Neural cell (in vitro differentiated cells): ENCODE measurements around the gene FBXO2. TPM values are rescaled to one million over a fixed set of nuclear protein-coding genes. Genes with fewer than 3 reads are reported as not detected.

Source experiments
- H2AFZ ChIP-seq: fragments of 200-600, 300-800 bp; sonication (generic), shearing (Covaris generic); 2 replicates; pipeline ENCODE4 v1.6.0; 2014; ENCODE audit warnings: low read depth, mild to moderate bottlenecking, antibody characterized with exemption, low read length, moderate library complexity
- H3F3A ChIP-seq: fragments of 200-600 bp; shearing (Covaris generic); 2 replicates; pipeline ENCODE4 v1.6.1; 2016; ENCODE audit warnings: mild to moderate bottlenecking, moderate library complexity, mixed read lengths, antibody characterized with exemption, low read length; ENCODE audit not compliant: insufficient read depth, poor library complexity, severe bottlenecking
- H3K27ac ChIP-seq: fragments of 200-600, 300-800 bp; sonication (generic), shearing (Covaris generic); 2 replicates; pipeline ENCODE4 v1.5.1; 2014; ENCODE audit warnings: mild to moderate bottlenecking, low read length, moderate library complexity
- H3K27me3 ChIP-seq: fragments of 300-800, 200-600 bp; sonication (generic), shearing (Covaris generic); 2 replicates; pipeline ENCODE4 v1.6.0; 2014; ENCODE audit warnings: mild to moderate bottlenecking, low read depth, low read length, moderate library complexity; ENCODE audit not compliant: insufficient read depth
- H3K36me3 ChIP-seq: fragments of 300-800, 200-600 bp; sonication (generic), shearing (Covaris generic); 2 replicates; pipeline ENCODE4 v1.5.1; 2014; ENCODE audit warnings: mild to moderate bottlenecking, antibody characterized with exemption, low read length, moderate library complexity; ENCODE audit not compliant: insufficient read depth
- H3K4me2 ChIP-seq: fragments of 300-800, 200-600 bp; sonication (generic), shearing (Covaris generic); 2 replicates; pipeline ENCODE4 v1.6.0; 2014; ENCODE audit warnings: mild to moderate bottlenecking, low read length
- H3K4me3 ChIP-seq: fragments of 300-800, 200-600 bp; sonication (generic), shearing (Covaris generic); 2 replicates; pipeline ENCODE4 v1.5.1; 2014; ENCODE audit warnings: mild to moderate bottlenecking, low read length, moderate library complexity
- H3K79me2 ChIP-seq: fragments of 200-600 bp; shearing (Covaris generic); replicated peaks from 2 replicates; pipeline ENCODE4 v1.6.0; 2014; ENCODE audit warnings: mild to moderate bottlenecking, low read length, moderate library complexity; ENCODE audit not compliant: insufficient read depth
- H3K9ac ChIP-seq: fragments of 300-800, 200-600 bp; sonication (generic), shearing (Covaris generic); 2 replicates; pipeline ENCODE4 v1.6.1; 2016; ENCODE audit warnings: mild to moderate bottlenecking, low read length, mixed read lengths
- H3K9me2 ChIP-seq: fragments of 200-600 bp; shearing (Covaris generic); 2 replicates; pipeline ENCODE4 v1.6.1; 2016; ENCODE audit warnings: mild to moderate bottlenecking, low read length, mixed read lengths; ENCODE audit not compliant: insufficient read depth
- H3K9me3 ChIP-seq: fragments of 200-600, 300-800 bp; sonication (generic), shearing (Covaris generic); 2 replicates; pipeline ENCODE4 v1.6.1; 2016; ENCODE audit warnings: mild to moderate bottlenecking, mixed run types, low read length, moderate library complexity, mixed read lengths
- H4K20me1 ChIP-seq: fragments of 200-600 bp; shearing (Covaris generic); 2 replicates; pipeline ENCODE4 v1.6.1; 2016; ENCODE audit warnings: mild to moderate bottlenecking, mixed run types; ENCODE audit not compliant: insufficient read depth
- CTCF ChIP-seq: fragments of 450-650 bp; IDR thresholded peaks from 2 replicates; pipeline ENCODE4 v1.5.1; 2014; ENCODE audit warnings: antibody characterized with exemption, mild to moderate bottlenecking, moderate library complexity; ENCODE audit not compliant: poor library complexity, severe bottlenecking
- EP300 ChIP-seq: fragments of 450-650 bp; conservative IDR thresholded peaks from 2 replicates; pipeline ENCODE4 v1.6.1; 2014; ENCODE audit warnings: antibody characterized with exemption, mild to moderate bottlenecking, moderate library complexity; ENCODE audit not compliant: poor library complexity, severe bottlenecking
- EZH2 ChIP-seq: fragments of 200-600, 300-800 bp; shearing (Covaris generic), sonication (generic); IDR thresholded peaks from 2 replicates; pipeline ENCODE4 v1.6.1; 2014; ENCODE audit warnings: antibody characterized with exemption, low read length, borderline replicate concordance, mild to moderate bottlenecking; ENCODE audit not compliant: insufficient read depth, poor library complexity, severe bottlenecking
- MXI1 ChIP-seq: fragments of 450-650 bp; conservative IDR thresholded peaks from 2 replicates; pipeline ENCODE4 v1.6.1; 2014; ENCODE audit warnings: antibody characterized with exemption, mild to moderate bottlenecking; ENCODE audit not compliant: poor library complexity, severe bottlenecking
- POLR2AphosphoS5 ChIP-seq: IDR thresholded peaks from 2 replicates; pipeline ENCODE4 v1.6.1; 2012
- RAD21 ChIP-seq: fragments of 450-650 bp; conservative IDR thresholded peaks from 2 replicates; pipeline ENCODE4 v1.6.1; 2014; ENCODE audit warnings: antibody characterized with exemption, mild to moderate bottlenecking, moderate library complexity
- REST ChIP-seq: IDR thresholded peaks from 2 replicates; pipeline ENCODE4 v1.6.1; 2012; ENCODE audit warnings: borderline replicate concordance
- SMC3 ChIP-seq: fragments of 450-650 bp; conservative IDR thresholded peaks from 2 replicates; pipeline ENCODE4 v1.6.1; 2014; ENCODE audit warnings: antibody characterized with exemption, mild to moderate bottlenecking, moderate library complexity; ENCODE audit not compliant: poor library complexity
- TAF1 ChIP-seq: IDR thresholded peaks from 2 replicates; pipeline ENCODE4 v1.6.1; 2012; ENCODE audit warnings: low read depth
- polyA plus RNA-seq: library from polyadenylated mRNA; depleted of rRNA; stranded (reverse); fragments of >200 nt; gene quantifications from 2 replicates; pipeline ENCODE4 v1.2.3, GENCODE V29; 2014

The FBXO2 gene
- polyA plus RNA-seq, 1 donor from 2014 or later: 16.6 TPM

GRCh38 chr1:11629184-11630016, 24.8 kb downstream of the FBXO2 start:
- no peak overlapping the region for H3K27ac ChIP-seq
- H3K9ac ChIP-seq: no peak overlapping the region
- H3K79me2 ChIP-seq: no peaks in the 10 kb centered on the region
- no peaks in the 10 kb centered on the region for H3K9me2 ChIP-seq
- no peaks in the 10 kb centered on the region for H3K36me3 ChIP-seq
- no peaks in the 10 kb centered on the region for H3K27me3 ChIP-seq
- H3K4me3 ChIP-seq: no peak overlapping the region
- H3F3A ChIP-seq: no peaks in the 10 kb centered on the region
- H3K4me2 ChIP-seq: no peak overlapping the region
- TF ChIP-seq TAF1: no peak
- no peak for TF ChIP-seq POLR2AphosphoS5
- TF ChIP-seq REST: no peak
- TF ChIP-seq MXI1: no peak
- no peak for TF ChIP-seq EZH2
- no peak for TF ChIP-seq SMC3
- no peak for TF ChIP-seq EP300
- TF ChIP-seq CTCF: no peak
- no peak for TF ChIP-seq RAD21
- H4K20me1 ChIP-seq: no peaks in the 10 kb centered on the region
- no peak overlapping the region for H2AFZ ChIP-seq
- H3K9me3 ChIP-seq: no peaks in the 10 kb centered on the region

- Histone ChIP-seq H4K20me1 (no peaks in the 10 kb centered on the region), H3K9me2 (no peaks in the 10 kb centered on the region), H3K9ac (no peak overlapping the region), H3K27ac (no peak overlapping the region), H2AFZ (no peak overlapping the region), H3K4me3 (no peak overlapping the region), H3K79me2 (no peaks in the 10 kb centered on the region), H3K9me3 (no peaks in the 10 kb centered on the region), H3K36me3 (no peaks in the 10 kb centered on the region), H3F3A (no peaks in the 10 kb centered on the region), H3K27me3 (no peaks in the 10 kb centered on the region), H3K4me2 (no peak overlapping the region)
- TF ChIP-seq RAD21 (no peak), REST (no peak), TAF1 (no peak), EP300 (no peak), CTCF (no peak), POLR2AphosphoS5 (no peak), EZH2 (no peak), MXI1 (no peak), SMC3 (no peak)
Measured at GRCh38 chr1:11628767-11629166, 25.5 kb downstream of the FBXO2 start.
